Activated T-helper 1 cell treated with Interleukin-2 at 50 U/mL for 16 hours (primary cell): Measurements from ENCODE around the gene CKS1B.
"Not testable (repeated sequence)": the region's sequence is repeated elsewhere in the genome, so short reads cannot be mapped to it uniquely, and the experiment has no call there.

Source experiments
- DNase-seq: peaks from one replicate; pipeline ENCODE4 v3.0.0-alpha.2; 2020; ENCODE audit warnings: low read depth

The CKS1B gene

DNA sequence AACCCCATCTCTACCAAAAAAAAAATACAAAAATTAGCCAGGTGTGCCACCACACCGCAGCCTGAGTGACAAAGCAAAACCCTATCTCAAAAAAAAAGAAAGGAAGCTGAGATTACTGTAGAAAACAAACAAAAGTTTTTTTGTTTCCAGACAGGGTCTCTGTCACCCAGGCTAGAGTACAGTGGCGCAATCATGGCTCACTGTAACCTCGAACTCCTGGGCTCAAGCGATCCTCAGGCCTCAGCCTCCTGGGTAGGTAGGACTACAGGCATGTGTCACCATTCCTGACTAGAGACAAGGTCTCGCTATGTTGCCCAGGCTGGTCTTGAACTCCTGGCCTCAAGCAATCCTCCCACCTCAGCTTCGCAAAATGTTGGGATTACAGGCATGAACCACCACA is 10.1 kb upstream of the CKS1B start:
- DNase-seq = no peak

DNA sequence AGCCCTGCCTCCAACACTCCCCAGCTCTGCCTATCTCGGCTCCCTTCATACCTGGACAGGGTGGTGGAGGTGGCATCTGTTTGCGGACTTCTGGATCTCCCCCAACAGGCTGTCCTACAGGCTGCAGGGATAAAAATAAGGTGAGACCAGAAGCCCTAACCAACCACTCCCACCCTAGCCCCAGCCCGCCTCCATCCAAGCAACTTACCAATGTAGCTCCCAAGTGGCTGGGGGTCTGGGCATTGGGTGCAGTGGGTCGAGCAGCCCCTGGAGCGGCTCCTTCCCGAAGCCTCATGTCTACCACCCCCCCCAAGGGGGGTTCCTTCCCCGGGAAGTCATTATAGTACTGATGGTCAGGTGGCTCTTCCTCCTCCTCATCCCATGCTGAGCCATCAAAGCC is 8.4 kb upstream of the CKS1B start:
- no peak for DNase-seq

DNA sequence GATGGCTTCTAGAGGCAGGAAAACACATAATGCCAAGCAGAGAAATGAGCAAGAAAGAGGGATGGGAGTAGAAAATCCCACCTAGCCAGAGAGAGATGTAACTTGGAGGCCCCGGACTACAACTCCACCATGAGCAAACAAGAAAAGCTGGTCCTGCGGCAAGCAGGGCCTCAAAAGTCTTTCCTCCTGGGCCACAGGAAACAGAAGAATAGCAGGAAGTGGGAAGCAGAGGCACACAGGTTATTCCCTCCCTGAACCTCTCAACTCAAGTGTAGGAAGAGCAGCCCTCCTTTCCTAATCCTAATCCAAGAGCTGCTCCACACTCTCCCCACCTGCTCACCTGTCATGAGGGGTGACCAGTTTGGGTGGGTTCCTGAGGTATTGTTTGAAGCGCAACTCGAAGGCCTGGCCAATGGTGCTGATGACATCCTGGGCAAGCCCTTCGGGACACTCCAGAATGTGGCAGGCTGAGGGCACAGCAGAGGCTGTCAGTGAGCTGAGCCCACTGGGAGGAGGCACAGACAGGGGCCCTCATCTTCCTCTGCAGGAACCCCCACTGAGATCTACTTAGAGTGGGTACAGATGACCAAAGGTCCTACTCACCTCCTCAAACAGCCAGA is 7.0 kb upstream of the CKS1B start:
- DNase-seq = no peak

DNA sequence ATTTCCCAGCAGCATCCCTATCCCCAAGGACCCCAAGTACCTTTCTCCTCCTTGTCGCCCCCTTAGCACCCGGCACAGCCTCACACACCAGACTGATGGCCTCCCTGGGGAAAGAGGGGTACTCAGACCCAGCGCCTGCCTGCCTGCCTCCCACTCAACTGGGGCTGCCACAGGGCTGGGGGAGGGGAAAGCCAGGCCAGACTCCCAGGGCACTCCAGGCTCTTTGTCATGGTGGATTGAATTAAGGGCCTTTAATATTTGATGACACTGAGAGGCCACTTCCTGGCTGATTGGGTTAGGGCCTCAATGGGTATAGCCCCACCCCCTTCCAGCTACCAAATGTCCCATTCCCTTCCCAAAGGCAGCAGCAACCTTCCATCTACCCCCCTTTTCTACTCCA is 5.8 kb upstream of the CKS1B start:
- no peak for DNase-seq

DNA sequence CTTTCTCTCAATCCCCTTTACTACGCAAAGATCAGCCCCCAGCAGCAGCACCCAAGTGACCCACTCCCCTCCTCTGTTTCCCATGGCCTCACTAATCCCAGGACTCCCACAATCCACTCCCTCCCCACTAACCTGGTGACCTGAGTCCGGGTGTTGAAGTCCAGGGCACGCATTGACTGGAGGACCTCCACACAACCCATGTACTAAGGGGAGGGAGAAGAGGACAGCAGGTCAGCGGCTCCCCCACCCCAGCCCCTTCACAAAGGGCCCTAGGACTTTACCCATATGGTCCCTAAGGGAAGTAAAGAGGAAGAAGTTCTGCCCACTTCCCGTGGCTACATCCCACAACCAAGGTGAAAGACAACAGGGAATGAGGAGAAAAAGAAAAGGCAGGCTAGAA is 5.2 kb upstream of the CKS1B start:
- DNase-seq = no peak

DNA sequence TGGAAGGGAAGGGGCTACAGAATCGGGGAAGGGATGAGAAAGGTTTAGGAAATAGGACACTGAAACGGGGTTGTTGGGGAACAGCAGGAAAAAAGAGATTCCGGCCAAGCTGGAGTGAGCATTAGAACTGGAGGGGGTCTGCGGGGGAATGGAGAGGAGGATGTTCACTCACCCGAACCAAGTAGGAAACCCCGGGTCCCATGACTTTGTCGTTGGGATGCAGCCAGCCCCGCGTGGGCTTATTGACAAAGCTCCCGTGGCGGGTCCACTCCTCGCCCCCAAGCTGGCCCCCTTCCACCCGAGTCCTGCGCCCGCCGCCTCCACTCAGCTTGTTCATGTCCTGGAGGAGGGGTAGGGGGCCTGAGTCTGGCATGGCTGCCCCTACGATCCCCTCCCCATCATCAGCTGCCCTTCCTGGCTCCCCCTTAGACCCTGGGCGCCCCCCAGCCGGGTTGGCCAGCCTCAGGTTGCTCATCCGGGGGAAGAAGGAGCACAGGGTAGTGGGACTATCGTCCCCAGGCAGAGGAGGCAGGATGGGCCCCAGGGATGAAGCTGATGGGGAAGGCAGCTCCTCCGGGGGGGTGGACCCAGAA is 4.5 kb upstream of the CKS1B start:
- DNase-seq = no peak

DNA sequence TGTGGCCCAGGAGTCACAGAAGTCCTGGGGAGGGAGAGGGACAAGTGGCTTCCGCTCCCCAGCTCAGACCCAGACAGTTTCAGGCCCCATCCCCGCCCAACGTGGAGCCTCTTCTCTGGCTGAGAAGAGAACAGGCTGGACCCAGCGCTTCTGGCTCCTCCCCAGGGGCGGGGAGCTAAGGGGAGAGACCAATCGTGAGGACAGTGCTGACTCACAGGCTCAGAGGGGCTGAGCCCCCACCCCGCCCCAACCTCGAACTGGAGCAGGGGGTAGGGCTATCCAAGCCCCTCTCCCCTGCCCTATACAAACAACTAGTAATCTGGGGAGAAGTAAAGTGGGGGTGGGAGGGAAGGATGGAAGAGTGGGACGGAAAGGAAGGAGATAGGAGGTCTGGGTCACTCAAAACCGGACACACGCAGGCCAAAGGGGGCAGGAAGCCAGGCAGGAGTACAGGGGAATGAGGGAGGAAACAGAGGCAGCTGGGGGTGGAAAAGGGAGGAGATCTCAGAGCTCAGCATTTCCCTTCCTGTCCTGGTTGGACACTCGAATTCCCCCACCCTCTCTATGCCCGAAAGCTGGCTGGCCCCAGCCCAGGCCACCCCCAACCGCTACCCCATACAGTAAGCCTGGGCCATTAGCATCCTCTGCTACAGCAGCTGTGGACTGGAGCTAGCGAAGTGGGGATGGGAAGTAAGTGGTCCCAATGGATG is 3.7 kb upstream of the CKS1B start, which contains the start of gene SHC1:
Gene SHC1 (minus strand): TSS at position 117 of the 710 bp plus-strand sequence. CDS start 221 bp downstream, outside the sequence.
- no peak for DNase-seq

DNA sequence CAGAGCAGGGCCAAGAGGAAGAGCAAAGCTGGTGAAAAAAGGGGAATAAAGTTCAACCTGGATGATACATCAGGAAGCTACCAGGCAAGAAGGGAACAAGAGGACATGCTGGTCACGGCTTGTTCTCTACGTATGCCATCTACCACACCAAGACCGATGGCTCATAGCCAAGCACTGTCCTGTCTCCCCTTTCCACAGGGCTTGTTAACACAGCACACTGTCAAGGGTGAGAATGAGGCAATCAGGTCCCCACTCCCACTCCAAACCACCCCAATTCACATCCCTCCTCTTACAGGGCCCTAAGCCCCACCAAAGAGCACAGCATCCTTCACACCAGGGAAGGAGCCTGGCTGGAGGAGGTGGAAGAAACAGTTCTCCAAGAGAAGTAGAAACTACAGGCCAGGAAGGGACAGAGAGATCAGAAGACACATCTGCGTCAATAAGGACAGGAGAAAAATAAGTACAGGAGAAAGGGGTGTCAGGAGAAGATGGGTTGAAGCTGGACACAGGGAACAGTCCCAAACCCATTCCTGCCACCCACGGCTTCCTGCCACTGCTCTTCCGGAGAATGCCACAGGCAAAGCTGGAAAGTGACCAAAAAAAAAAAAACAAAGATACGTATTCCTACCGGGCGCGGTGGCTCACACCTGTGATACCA is 3.0 kb upstream of the CKS1B start:
- DNase-seq = no peak

DNA sequence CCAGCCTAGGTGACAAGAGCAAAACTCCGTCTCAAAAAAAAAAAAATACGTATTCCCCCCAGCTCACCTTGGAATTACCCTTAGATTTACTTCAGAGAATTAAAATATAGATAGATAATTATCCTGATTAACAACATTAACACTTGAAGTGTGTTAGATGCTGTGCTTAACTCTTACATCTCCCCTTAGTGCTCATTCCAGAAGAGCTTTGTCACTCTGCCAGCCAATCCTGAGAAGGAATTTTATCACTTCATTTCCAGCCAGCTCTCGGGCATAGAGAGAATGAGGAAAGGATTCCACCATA is 2.3 kb upstream of the CKS1B start:
- no peak for DNase-seq

DNA sequence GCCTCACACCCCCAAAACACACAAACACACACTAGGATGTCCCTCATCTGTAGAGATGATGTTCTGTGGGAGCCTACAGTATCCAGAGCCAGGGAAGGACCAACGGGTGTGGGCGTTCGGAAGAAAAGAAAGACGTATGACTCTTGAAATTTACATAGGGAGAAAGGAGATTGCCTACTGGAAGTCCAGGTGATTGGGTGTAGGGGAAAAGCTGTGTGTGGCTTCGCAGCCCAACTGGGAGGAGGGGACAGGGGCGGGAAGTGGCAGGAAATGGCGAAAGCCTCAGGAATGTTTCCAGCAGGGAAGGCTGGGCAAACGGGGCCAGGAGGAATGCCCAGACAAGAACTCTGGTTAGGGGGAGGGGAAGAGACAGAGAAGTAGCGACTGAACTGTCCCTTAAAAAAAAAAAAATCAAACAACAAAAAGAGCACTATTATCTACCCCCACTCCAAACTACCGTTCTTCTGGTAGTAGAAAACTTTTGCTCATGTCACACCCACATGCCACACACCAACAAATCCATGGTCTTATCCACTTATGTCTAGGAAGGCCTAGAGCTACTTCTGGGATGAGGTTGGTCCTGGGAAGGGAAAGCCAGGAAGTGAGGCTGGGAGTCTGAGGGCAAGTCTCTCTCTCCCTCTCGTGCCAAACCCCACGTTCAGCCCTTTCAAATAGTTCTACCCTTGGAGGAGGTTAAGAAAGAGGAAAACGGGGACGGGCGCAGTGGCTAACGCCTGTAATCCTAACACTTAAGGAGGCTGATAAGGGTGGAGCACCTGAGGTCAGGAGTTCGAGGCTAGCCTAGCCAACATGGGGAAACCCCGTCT is 1.8 kb upstream of the CKS1B start:
- no peak for DNase-seq

DNA sequence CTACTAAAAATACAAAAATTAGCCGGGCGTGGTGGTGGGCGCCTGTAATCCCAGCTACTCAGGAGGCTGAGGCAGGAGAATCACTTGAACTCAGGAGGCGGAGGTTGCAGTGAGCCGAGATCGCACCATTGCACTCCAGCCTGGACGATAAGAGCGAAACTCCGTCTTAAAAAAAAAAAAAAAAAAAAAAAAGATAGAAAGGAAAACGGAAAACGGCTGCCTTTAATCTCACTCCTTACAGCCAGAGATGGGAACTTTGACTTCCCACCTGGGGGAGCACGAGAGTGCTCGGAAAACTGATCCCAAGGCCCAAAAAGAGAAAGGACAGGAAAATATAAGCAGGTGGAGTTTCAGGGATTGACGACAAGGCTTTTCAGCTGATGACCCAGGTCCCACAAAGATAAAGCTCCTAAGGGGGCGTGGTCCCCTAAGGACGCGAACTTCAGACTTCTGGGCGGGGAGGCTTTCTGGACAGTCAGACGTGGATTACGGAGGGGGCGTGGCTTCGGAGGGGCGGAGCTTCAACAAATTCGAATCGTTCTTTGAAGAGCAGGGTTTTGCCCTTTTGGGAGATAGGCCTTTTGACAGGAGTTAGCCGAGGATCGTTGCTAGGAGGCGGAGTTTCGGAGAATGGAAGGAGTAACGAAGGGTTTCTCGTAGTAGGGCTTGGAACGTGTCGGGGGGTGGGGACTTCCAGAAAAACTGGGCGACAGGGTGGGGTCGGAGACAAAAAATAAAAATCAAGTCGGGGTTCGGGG is 958 bp upstream of the CKS1B start:
- DNase-seq = peak; percentile 76

DNA sequence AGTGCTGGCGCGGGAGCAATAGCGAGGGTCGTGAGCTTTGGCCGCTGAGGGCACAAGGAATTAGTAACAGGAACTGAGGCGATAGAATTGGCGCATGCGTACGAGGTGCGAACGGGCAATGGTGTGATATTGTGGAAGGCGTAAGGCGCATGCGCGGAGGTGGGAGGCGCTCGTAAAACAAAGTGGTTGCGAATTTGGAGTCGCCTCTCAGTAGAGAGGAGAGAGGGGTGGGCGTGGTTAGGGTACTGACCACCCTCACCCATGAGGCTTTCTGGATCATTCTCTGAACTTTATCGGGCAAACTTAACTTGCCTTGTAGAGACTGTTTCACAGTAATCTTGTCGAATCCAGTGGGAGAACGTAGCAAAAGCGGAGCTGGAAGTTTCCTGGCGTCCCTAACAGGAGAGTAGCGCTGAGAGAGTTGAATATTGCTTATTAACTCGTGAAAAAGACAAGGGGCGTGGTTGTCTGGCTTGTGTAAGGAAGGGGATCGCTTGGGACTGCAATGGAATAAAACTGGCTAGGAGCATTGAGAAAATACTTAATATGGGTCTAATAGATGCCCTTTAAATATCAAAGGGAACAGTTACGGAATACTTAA is 427 bp downstream of the CKS1B start:
- DNase-seq = peak; percentile 87

DNA sequence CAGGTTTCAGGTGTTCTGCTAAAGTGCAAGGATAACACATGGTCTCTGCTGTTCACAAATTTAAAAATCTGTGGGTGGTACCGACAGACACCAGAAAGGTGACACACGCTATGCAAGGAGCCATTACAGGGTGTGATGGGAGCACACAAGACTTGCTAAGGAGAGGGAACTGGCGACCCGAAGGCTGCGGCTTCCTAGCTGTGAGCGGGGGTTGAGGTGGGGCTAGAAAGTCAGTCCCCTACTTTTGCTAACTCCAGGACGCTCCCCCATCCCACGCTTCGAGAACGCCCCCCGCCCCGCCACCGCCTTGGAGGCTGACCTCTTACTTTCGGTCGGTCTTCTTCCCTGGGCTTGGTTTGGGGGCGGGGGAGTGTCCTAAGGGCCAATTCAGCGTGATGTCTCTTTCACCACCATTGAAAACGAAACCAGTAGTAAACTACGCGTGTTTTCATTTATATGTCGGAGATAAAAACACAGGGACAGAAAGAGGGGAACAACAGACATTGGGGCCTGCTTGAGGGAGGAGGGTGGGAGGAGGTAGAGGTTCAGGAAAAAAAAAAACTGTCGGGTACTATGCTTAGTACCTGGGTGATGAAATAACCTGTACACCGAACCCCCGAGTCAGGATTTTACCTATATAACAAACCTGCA is 1.1 kb downstream of the CKS1B start:
- DNase-seq = no peak

DNA sequence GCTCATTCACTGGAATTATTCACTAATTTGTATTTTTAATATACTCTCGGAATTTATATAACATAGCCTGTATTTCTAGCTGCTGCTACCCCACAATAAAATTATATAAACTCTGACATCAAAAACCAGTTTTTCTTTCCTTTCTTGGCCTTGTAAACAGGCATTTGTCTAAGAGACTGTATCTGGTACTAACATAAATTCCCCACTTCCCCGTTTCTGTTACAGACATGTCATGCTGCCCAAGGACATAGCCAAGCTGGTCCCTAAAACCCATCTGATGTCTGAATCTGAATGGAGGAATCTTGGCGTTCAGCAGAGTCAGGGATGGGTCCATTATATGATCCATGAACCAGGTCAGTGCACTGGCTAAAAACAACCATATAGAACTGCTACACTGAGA is 3.3 kb downstream of the CKS1B start:
- DNase-seq = not testable (repeated sequence)

DNA sequence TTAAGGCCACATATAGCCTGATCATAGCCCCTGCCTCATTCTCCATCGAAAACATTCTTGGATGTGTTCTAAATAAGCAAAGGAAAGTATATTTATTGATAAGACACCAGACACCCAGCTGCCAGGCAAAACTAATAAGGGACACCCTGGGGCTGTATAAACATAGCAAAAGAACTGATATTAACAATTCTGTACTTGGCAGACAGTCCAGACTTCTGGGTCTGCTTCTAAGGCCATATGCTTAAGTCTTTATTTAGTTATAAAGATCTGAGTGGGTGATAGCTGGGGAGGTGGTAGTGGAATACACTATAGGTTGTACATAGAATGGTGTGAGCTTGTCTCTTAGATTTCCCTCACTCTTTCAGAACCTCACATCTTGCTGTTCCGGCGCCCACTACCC is 3.9 kb downstream of the CKS1B start:
- DNase-seq = no peak

DNA sequence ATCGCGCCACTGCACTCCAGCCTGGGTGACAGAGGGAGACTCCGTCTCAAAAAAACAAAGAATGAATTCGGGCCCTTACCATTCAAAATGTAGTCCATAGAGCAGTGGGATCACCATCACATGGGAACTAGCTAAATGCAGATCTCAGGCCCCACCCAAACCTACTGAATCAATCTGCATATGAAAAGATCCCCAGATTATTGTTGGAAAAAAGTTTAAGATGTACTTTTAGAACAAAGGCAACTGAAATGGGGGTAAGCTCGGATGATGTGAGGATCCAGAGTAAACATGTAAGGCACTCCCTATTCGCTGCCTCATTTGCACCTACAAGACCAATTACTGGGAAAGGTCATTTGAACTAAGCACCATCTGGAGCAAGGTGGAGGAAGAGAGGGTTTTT is 7.9 kb downstream of the CKS1B start:
- DNase-seq = no peak

DNA sequence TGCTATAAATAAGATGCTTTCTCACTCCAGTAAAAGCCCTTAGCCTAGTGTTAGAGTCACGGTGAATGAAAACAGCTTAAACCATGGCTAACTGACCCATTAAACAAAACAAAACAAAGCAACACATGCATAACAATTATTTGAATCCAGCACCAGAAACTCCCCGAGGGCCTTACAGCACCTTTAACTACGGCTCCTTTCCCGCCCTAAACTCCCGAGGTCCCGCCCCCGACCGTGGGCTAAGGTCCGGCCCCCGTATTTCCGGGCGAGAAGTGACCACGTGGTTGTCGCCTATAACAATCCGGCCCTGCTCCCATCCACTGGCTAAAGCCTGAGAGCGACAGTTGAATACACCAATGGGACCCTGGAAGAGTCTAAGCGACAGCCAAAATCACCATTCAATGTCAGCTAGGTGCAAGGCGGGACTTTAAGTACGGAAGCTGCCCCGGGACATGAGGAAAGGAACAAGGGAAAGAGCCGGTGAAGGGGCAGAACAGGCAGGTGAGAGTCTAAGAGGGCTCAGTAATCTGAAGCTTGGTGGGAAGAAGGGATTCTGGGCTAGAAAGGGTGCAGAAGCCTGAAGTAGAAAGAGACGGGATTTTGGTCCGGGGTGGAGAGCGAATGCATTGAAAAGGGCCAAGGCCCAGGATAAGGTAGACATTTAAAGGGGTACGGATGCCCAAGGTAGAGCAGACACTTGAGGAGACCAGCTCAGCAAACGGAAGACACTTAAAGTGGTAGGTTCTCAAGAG is 8.6 kb downstream of the CKS1B start, which contains the start of gene FLAD1:
Gene FLAD1 (plus strand): TSS at position 448 of the 752 bp plus-strand sequence. CDS start 351 bp downstream, outside the sequence.
- peak; percentile 90 for DNase-seq

DNA sequence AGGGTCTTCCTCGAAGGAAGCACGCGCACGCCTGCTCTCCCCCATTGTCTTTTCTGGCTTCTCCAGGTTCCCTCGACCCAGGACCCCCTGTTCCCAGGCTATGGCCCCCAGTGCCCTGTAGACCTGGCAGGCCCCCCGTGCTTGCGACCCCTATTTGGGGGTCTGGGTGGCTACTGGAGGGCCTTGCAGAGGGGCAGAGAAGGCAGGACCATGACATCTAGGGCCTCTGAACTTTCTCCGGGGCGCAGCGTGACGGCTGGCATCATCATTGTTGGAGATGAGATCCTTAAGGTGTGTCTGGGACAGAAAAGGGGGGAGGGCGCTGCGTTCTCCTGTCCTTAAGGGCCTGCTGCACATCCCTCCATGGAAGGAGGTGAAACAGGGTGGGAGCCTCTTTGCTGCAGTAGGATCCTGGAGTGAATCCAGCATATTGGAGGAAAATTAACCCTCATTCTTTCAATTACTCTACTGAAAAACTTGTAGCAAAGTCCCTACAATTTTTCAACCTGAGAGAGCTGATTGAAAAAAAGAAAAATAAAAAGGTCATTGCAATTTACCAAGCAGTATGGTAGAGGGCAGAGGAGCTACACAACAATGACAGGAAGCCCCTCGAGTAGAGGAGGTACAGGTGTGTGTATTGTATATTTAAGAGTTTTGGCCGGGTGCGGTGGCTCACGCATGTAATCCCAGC is 9.4 kb downstream of the CKS1B start:
- DNase-seq = no peak

DNA sequence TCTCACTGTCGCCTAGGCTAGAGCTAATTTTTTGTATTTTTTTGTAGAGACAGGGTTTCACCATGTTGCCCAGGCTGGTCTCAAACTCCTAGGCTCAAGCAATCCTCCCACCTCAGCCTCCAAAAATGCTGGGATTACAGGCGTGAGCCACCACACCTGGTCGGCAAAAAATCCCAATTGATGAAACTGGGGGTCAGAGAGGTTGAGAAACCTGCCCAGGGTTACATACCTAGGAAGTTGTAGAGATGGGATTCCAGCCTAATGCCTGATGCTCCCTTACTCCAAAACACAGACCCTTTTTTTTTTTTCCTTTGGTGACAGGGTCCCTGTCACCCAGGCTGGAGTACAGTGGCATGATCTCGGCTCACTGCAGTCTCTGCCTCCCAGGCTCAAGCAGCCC is 12.3 kb downstream of the CKS1B start:
- DNase-seq = not testable (repeated sequence)
